Testis (tissue), 3 donors: ENCODE data around the gene FAM228B. TPM values are rescaled to one million over a fixed set of nuclear protein-coding genes. Genes with fewer than 3 reads are reported as not detected.
"Not testable (repeated sequence)": the region's sequence is repeated elsewhere in the genome, so short reads cannot be mapped to it uniquely, and the experiment has no call there.

Experiments used
- DNase-seq: peaks from one replicate; pipeline ENCODE4 v3.0.0-alpha.2; 2019
- H3K27ac ChIP-seq, 2 donors: fragments of 200-600 bp; sonication (generic); one replicate each; pipeline ENCODE4 v1.5.1; 2019
- H3K27me3 ChIP-seq: fragments of 200-600 bp; sonication (generic); one replicate; pipeline ENCODE4 v1.5.1; 2019
- H3K36me3 ChIP-seq: fragments of 200-600 bp; sonication (generic); one replicate; pipeline ENCODE4 v1.5.1; 2017; ENCODE audit warnings: low read depth; ENCODE audit errors: missing control alignments
- H3K4me1 ChIP-seq: fragments of 200-600 bp; sonication (generic); one replicate; pipeline ENCODE4 v1.5.1; 2019
- H3K4me3 ChIP-seq, 2 donors: fragments of 200-600 bp; sonication (generic); one replicate each; pipeline ENCODE4 v1.5.1; 2017 to 2019
- H3K9me3 ChIP-seq: fragments of 200-600 bp; sonication (generic); one replicate; pipeline ENCODE4 v1.5.1; 2017
- CTCF ChIP-seq, 3 experiments: fragments of 450-650 bp in 2 of 3; fragments of 200-600 bp in 1 of 3; sonication (generic) in 1 of 3; IDR thresholded peaks; one replicate each; pipeline ENCODE4 v1.5.1; 2016 to 2019; ENCODE audit warnings: antibody characterized with exemption in 3 of 3, mild to moderate bottlenecking in 2 of 3, moderate library complexity in 1 of 3
- POLR2A ChIP-seq: fragments of 450-650 bp; IDR thresholded peaks from one replicate; pipeline ENCODE4 v1.6.1; 2017; ENCODE audit warnings: antibody characterized with exemption, mild to moderate bottlenecking, moderate library complexity
- WGBS, 2 donors: methylation state at CpG; one replicate each; pipeline ENCODE4 v1.1.5; 2018; 5-methylcytosine and 5-hydroxymethylcytosine counted together
- intact Hi-C: fragments of 100-400 bp; cut with DNase I; formaldehyde crosslinking; loops from one replicate; pipeline ENCODE4 v1.15.1; 2023; ENCODE audit warnings: low total_unique reads
- polyA plus RNA-seq: library from polyadenylated mRNA; stranded (reverse); fragments of 350-450 nt; fragmentation: Illumina TruSeq; extraction: RNeasy Lipid Tissue Mini Kit (QIAGEN cat#74804); gene quantifications from one replicate; pipeline ENCODE4 v1.2.3, GENCODE V29; 2014; ENCODE audit warnings: low read depth, low replicate concordance; ENCODE audit not compliant: insufficient read depth
- total RNA-seq, 2 donors: library from RNA; depleted of rRNA; stranded (reverse); fragments of >200 nt; gene quantifications; one replicate each; pipeline ENCODE4 v1.2.3, GENCODE V29; 2016

The FAM228B gene
- total and polyA plus RNA-seq, 3 donors from 2014 or later, result 45.3 to 56.2 (median 47.1) TPM

GRCh38 chr2:24086241-24086640, 37.0 kb upstream of the FAM228B start:
- no peaks in the 10 kb centered on the region for H3K27me3 ChIP-seq
- WGBS, 2 donors, result 68 to 77% methylated on average over 1 of the region's 1 CpG
- peaks cover 10% of the 10 kb centered on the region for H3K4me1 ChIP-seq
- DNase-seq, result no peak
- H3K9me3 ChIP-seq, result no peaks in the 10 kb centered on the region
- H3K4me3 ChIP-seq, result no peak overlapping the region
- no peaks in the 10 kb centered on the region for H3K36me3 ChIP-seq
- H3K27ac ChIP-seq, result no peak overlapping the region
- intact Hi-C loops, result no loop called here
- TF ChIP-seq CTCF (IDR thresholded peaks at IDR 0.05) (no peak), POLR2A (no peak)

GRCh38 chr2:24087032-24087431, 36.2 kb upstream of the FAM228B start:
- DNase-seq, result no peak
- H3K36me3 ChIP-seq, result no peaks in the 10 kb centered on the region
- 87 to 88% methylated on average over 3 of the region's 3 CpGs for WGBS, 2 donors
- no peak for TF ChIP-seq POLR2A
- TF ChIP-seq CTCF (IDR thresholded peaks at IDR 0.05), result no peak
- no peak overlapping the region for H3K4me3 ChIP-seq
- no peak overlapping the region for H3K27ac ChIP-seq
- no peaks in the 10 kb centered on the region for H3K27me3 ChIP-seq
- no peaks in the 10 kb centered on the region for H3K9me3 ChIP-seq
- intact Hi-C loops, result no loop called here
- H3K4me1 ChIP-seq, result peaks cover 10% of the 10 kb centered on the region

GRCh38 chr2:24088821-24089359, 34.4 kb upstream of the FAM228B start:
- Histone ChIP-seq H3K36me3 (no peaks in the 10 kb centered on the region), H3K27me3 (no peaks in the 10 kb centered on the region), H3K4me1 (peaks cover 7% of the 10 kb centered on the region), H3K4me3 (no peak overlapping the region), H3K9me3 (no peaks in the 10 kb centered on the region), H3K27ac (no peak overlapping the region)
- intact Hi-C loops, result no loop called here
- TF ChIP-seq CTCF (IDR thresholded peaks at IDR 0.05), result no peak
- TF ChIP-seq POLR2A, result no peak
- DNase-seq, result no peak
- 74 to 76% methylated on average over 2 of the region's 2 CpGs for WGBS, 2 donors

GRCh38 chr2:24093270-24093669, 30.0 kb upstream of the FAM228B start:
- intact Hi-C loops, result not testable (repeated sequence)
- WGBS, 2 donors, result 97 to 98% methylated on average over 5 of the region's 5 CpGs

GRCh38 chr2:24095171-24095677, 28.0 kb upstream of the FAM228B start:
- DNase-seq, intact Hi-C loops: not testable (repeated sequence)
- WGBS, 2 donors, result 84 to 89% methylated on average over 17 of the region's 17 CpGs

More at GRCh38 chr2:24093270-24093669, 30.0 kb upstream of the FAM228B start:
- DNase-seq, H3K27me3 ChIP-seq, H3K4me1 ChIP-seq, H3K36me3 ChIP-seq, H3K9me3 ChIP-seq, H3K27ac ChIP-seq, H3K4me3 ChIP-seq: not testable (repeated sequence)

GRCh38 chr2:24100732-24101131, 22.5 kb upstream of the FAM228B start:
- H3K27me3 ChIP-seq, H3K36me3 ChIP-seq, H3K27ac ChIP-seq, DNase-seq, H3K9me3 ChIP-seq, intact Hi-C loops, H3K4me1 ChIP-seq, H3K4me3 ChIP-seq: not testable (repeated sequence)
- 89 to 92% methylated on average over 2 of the region's 2 CpGs for WGBS, 2 donors

More at GRCh38 chr2:24095171-24095677, 28.0 kb upstream of the FAM228B start:
- H3K27ac ChIP-seq, H3K36me3 ChIP-seq, H3K27me3 ChIP-seq, H3K9me3 ChIP-seq, H3K4me3 ChIP-seq, H3K4me1 ChIP-seq: not testable (repeated sequence)
